Kidney (tissue), 14 donors: ENCODE data around the gene MZF1. TPM values are rescaled to one million over a fixed set of nuclear protein-coding genes. Genes with fewer than 3 reads are reported as not detected.
A peak's percentile ranks its signal among the peaks of the same experiment; 100 is the strongest.

Source experiments
- DNase-seq, 5 donors: peaks; one replicate each; pipeline ENCODE4 v3.0.0-alpha.2; 2013 to 2020
- FAIRE-seq: peaks from 2 replicates; lab custom pipeline; 2012; peaks lifted over from hg19 to GRCh38; lab: Jason Lieb, UNC
- H3K27ac ChIP-seq, 2 donors: one replicate each; pipeline ENCODE4 v1.7.0; 2013; ENCODE audit warnings: low read depth in 2 of 2, low read length in 2 of 2, inconsistent platforms in 1 of 2
- H3K27me3 ChIP-seq: one replicate; pipeline ENCODE4 v1.7.1; 2013; ENCODE audit warnings: low read length, inconsistent platforms; ENCODE audit not compliant: control insufficient read depth, insufficient read depth
- H3K36me3 ChIP-seq, 3 donors: one replicate each; pipeline versions ENCODE4 v1.7.0 to v1.7.1; 2013; ENCODE audit warnings: low read length in 3 of 3, control low read depth in 1 of 3, inconsistent platforms in 1 of 3; ENCODE audit not compliant: insufficient read depth in 3 of 3, control insufficient read depth in 2 of 3
- H3K4me1 ChIP-seq, 3 donors: one replicate each; pipeline versions ENCODE4 v1.7.0 to v1.7.1; 2013; ENCODE audit warnings: low read length in 3 of 3, inconsistent platforms in 1 of 3, low read depth in 1 of 3; ENCODE audit not compliant: control insufficient read depth in 2 of 3, insufficient read depth in 2 of 3
- H3K4me3 ChIP-seq, 3 donors: one replicate each; pipeline versions ENCODE4 v1.7.0 to v1.8.1; 2013; ENCODE audit warnings: low read length in 3 of 3, control low read depth in 1 of 3, inconsistent platforms in 1 of 3
- H3K9ac ChIP-seq, 3 donors: one replicate each; pipeline versions ENCODE4 v1.7.0 to v1.7.1; 2013; ENCODE audit warnings: low read length in 3 of 3, control low read depth in 1 of 3, inconsistent platforms in 1 of 3
- H3K9me3 ChIP-seq, 3 donors: one replicate each; pipeline versions ENCODE4 v1.7.0 to v1.7.1; 2013; ENCODE audit warnings: low read length in 3 of 3, control low read depth in 1 of 3, inconsistent platforms in 1 of 3; ENCODE audit not compliant: control insufficient read depth in 2 of 3, insufficient read depth in 1 of 3
- CTCF ChIP-seq: IDR thresholded peaks from 3 replicates; pipeline ENCODE4 v1.5.1; 2012; ENCODE audit warnings: mild to moderate bottlenecking, moderate library complexity, borderline replicate concordance; ENCODE audit not compliant: insufficient read depth; ENCODE audit errors: extremely low read depth
- intact Hi-C: fragments of 100-400 bp; cut with DNase I; formaldehyde crosslinking; loops from one replicate; pipeline ENCODE4 v1.11.1; 2022
- polyA plus RNA-seq: library from polyadenylated mRNA; stranded (reverse); fragments of 350-450 nt; fragmentation: Illumina TruSeq; extraction: RNeasy Lipid Tissue Mini Kit (QIAGEN cat#74804); gene quantifications from one replicate; pipeline ENCODE4 v1.2.3, GENCODE V29; 2014; ENCODE audit warnings: low read depth, low replicate concordance; ENCODE audit not compliant: insufficient read depth
- total RNA-seq: library from RNA; stranded (reverse); fragmentation: NEBNext Ultra II Directional; extraction: Animal tissue kit (Norgen Biotek cat#: 25700); gene quantifications from one replicate; pipeline ENCODE4 v1.2.1, GENCODE V29; 2021
- donor health status: control.
- donor health status: control.
- donor health status: control.
- donor health status: control.
- donor health status: control.
- donor health status: DM: yes; HTN: yes; CAD: no.
- donor health status: Normal renal cell carcinoma (clear cell type).

MZF1 gene
- total and polyA plus RNA-seq, 2 donors from 2014 or later, result 12.9 to 38.6 TPM

GRCh38 chr19:58563034-58563573 is 10.0 kb downstream of the MZF1 start:
- Histone ChIP-seq H3K4me3 (peak overlapping the region; percentile 29 to 53 (median 38)), H3K4me1 (peaks cover 3 to 28% (median 12%) of the 10 kb centered on the region in 3 donors), H3K27me3 (no peaks in the 10 kb centered on the region), H3K27ac (no peak overlapping the region), H3K9ac (peak overlapping the region in 2 of 3 donors; percentile 25 to 29), H3K36me3 (peaks cover 0 to 2% (median 0%) of the 10 kb centered on the region in 3 donors), H3K9me3 (no peaks in the 10 kb centered on the region)
- no peak for FAIRE-seq
- intact Hi-C loops, result no loop called here
- DNase-seq, result peak; percentile 59 to 87 (median 68)
- TF ChIP-seq CTCF, result no peak

- Histone ChIP-seq H3K4me1 (peaks cover 3 to 30% (median 12%) of the 10 kb centered on the region in 3 donors), H3K9me3 (no peaks in the 10 kb centered on the region), H3K9ac (peak overlapping the region in 2 of 3 donors; percentile 25 to 29), H3K36me3 (peaks cover 0 to 2% (median 0%) of the 10 kb centered on the region in 3 donors), H3K27ac (peak overlapping the region in 1 of 2 donors; percentile 71), H3K4me3 (peak overlapping the region; percentile 30 to 55 (median 53)), H3K27me3 (no peaks in the 10 kb centered on the region)
- FAIRE-seq (no peak), DNase-seq (peak; percentile 54 to 85 (median 66))
- intact Hi-C loops, result no loop called here
- TF ChIP-seq CTCF, result no peak
Measured at GRCh38 chr19:58562122-58563033, 10.8 kb downstream of the MZF1 start.

GRCh38 chr19:58561373-58562121 is 11.6 kb downstream of the MZF1 start:
- no peaks in the 10 kb centered on the region for H3K27me3 ChIP-seq
- TF ChIP-seq CTCF, result no peak
- peak overlapping the region in 2 of 3 donors; percentile 21 to 53 for H3K4me3 ChIP-seq
- no peak for FAIRE-seq
- peak overlapping the region in 1 of 3 donors; percentile 22 for H3K9ac ChIP-seq
- DNase-seq, result peak in 1 of 5 donors; percentile 75
- no peaks in the 10 kb centered on the region for H3K9me3 ChIP-seq
- H3K27ac ChIP-seq, result peak overlapping the region in 1 of 2 donors; percentile 71
- intact Hi-C loops, result no loop called here
- peaks cover 0 to 6% (median 4%) of the 10 kb centered on the region in 3 donors for H3K36me3 ChIP-seq
- peaks cover 3 to 39% (median 17%) of the 10 kb centered on the region in 3 donors for H3K4me1 ChIP-seq
